ENCODE data around the gene LPIN3. TPM values are rescaled to one million over a fixed set of nuclear protein-coding genes. Genes with fewer than 3 reads are reported as not detected.

Gene LPIN3
- total RNA-seq, 1 donor from 2014 or later, result 1.2 TPM

GRCh38 chr20:41373251-41373783 is 32.7 kb downstream of the LPIN3 start:
- H3K27me3 Mint-ChIP-seq, result peaks cover 27% of the 10 kb centered on the region
- H3K4me1 Mint-ChIP-seq, result no peaks in the 10 kb centered on the region
- H3K9me3 Mint-ChIP-seq, result no peaks in the 10 kb centered on the region
- H3K4me3 Mint-ChIP-seq, result no peak overlapping the region
- intact Hi-C loops (cut with micrococcal nuclease), result no loop called here
- DNase-seq, result no peak
- H3K27ac Mint-ChIP-seq, result no peak overlapping the region
- H3K36me3 Mint-ChIP-seq (ENCODE audit: low read depth), result no peaks in the 10 kb centered on the region

DNA sequence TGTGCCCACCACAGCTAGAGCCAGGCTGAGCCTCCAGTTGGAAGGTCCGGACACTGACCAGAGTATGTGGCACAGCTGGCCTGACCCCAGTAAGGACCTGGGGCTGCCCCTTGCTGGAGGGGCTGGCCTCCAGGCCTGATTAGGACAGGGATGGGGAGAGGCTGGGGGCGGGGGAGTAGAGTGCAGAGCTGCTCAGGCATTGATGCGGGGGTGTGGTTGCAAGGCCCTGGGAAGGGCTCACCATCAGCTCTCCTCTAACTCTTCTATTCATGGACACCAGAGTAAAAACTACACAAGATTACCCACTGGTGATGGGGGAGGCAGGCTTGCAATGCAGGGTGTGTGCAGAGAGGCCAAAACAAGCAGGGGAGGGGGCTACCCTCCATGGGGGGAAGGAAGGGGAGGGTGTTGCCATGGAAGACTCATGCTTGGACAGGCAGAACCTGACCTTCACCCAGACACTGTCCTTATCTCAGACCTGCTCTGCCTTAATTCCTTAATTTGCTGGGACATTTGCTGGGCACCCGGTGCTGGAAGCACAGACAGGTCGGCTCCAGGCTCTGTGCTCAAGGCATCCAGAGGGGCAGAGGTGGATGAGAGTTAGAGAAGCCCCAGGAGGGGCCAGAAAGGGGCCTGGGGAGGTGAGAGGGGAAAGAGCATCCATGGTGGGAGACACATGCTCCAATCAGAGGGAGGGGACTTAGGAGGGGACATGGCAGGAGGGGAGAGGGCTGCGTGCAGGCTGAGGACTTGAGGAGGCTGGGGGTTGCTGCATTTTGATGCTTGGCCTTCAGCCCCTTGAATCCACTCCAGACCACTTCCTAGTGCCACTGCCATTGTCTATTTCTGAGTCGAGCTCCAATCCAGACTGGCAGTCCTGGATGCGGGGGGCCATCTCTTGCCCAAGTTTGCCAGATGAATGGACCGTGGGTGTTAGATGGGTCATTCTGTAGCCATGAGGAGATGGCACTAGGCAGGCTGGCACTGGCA is 33.6 kb downstream of the LPIN3 start:
- Mint-ChIP-seq H3K9me3 (no peaks in the 10 kb centered on the region), H3K4me3 (no peak overlapping the region), H3K36me3 (ENCODE audit: low read depth) (no peaks in the 10 kb centered on the region), H3K27me3 (peaks cover 24% of the 10 kb centered on the region), H3K27ac (no peak overlapping the region), H3K4me1 (no peaks in the 10 kb centered on the region)
- intact Hi-C loops (cut with micrococcal nuclease), result no loop called here
- no peak for DNase-seq

GRCh38 chr20:41375846-41376245 is 35.2 kb downstream of the LPIN3 start:
- H3K9me3 Mint-ChIP-seq, result no peaks in the 10 kb centered on the region
- H3K27ac Mint-ChIP-seq, result no peak overlapping the region
- H3K4me3 Mint-ChIP-seq, result no peak overlapping the region
- intact Hi-C loops (cut with micrococcal nuclease), result no loop called here
- H3K36me3 Mint-ChIP-seq (ENCODE audit: low read depth), result no peaks in the 10 kb centered on the region
- peaks cover 36% of the 10 kb centered on the region for H3K27me3 Mint-ChIP-seq
- peaks cover 4% of the 10 kb centered on the region for H3K4me1 Mint-ChIP-seq
- DNase-seq, result no peak

DNA sequence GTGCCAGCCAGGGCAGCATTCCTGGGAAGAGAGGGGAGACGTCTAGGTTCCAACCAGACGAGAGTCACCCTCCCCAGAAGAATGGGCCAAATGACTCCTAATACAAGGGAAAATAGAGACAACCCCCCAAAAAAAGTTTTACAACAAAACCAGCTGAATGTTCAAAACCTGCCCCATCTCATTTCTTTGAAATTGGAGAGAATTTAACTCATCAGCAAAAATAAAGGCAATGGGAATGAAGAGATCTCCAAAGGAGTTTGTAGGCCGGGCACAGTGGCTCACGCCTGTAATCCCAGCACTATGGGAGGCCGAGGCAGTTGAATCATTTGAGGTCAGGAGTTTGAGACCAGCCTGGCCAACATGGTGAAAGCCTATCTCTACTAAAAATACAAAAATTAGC is 35.7 kb downstream of the LPIN3 start:
- no peak overlapping the region for H3K4me3 Mint-ChIP-seq
- intact Hi-C loops (cut with micrococcal nuclease), result no loop called here
- H3K36me3 Mint-ChIP-seq (ENCODE audit: low read depth), result no peaks in the 10 kb centered on the region
- H3K9me3 Mint-ChIP-seq, result no peaks in the 10 kb centered on the region
- DNase-seq, result no peak
- no peak overlapping the region for H3K27ac Mint-ChIP-seq
- H3K27me3 Mint-ChIP-seq, result peaks cover 38% of the 10 kb centered on the region
- peaks cover 4% of the 10 kb centered on the region for H3K4me1 Mint-ChIP-seq

DNA sequence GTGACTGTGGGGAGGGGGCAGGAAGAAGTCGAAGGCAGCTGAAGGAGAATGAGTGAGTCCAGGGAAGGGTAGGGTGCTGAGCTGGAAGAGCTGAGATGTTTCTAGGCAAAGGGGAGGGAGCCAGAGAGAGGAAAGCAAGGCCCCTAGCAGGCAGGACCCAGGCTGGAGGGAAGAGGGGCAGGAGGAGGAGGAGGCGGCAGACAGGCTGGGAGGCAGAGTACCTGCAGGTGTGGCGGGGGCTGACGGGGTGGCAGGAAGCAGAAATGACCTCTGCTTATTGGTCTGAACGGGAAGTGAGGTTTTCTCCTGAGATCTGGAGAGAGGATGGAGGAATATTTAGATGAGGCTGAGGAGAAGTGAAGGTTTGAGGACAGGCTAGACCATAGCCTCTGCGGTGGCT is 36.7 kb downstream of the LPIN3 start:
- no peak for DNase-seq
- intact Hi-C loops (cut with micrococcal nuclease), result no loop called here
- Mint-ChIP-seq H3K9me3 (no peaks in the 10 kb centered on the region), H3K27me3 (peaks cover 38% of the 10 kb centered on the region), H3K36me3 (ENCODE audit: low read depth) (no peaks in the 10 kb centered on the region), H3K4me1 (peaks cover 4% of the 10 kb centered on the region), H3K4me3 (no peak overlapping the region), H3K27ac (no peak overlapping the region)

GRCh38 chr20:41379551-41379950 is 38.9 kb downstream of the LPIN3 start:
- H3K27me3 Mint-ChIP-seq, result peaks cover 42% of the 10 kb centered on the region
- no peak overlapping the region for H3K4me3 Mint-ChIP-seq
- intact Hi-C loops (cut with micrococcal nuclease), result no loop called here
- no peak overlapping the region for H3K27ac Mint-ChIP-seq
- H3K9me3 Mint-ChIP-seq, result no peaks in the 10 kb centered on the region
- no peaks in the 10 kb centered on the region for H3K36me3 Mint-ChIP-seq (ENCODE audit: low read depth)
- no peak for DNase-seq
- peaks cover 4% of the 10 kb centered on the region for H3K4me1 Mint-ChIP-seq

GRCh38 chr20:41380551-41381193 is 40.1 kb downstream of the LPIN3 start:
- Mint-ChIP-seq H3K27ac (no peak overlapping the region), H3K4me1 (peaks cover 4% of the 10 kb centered on the region), H3K4me3 (no peak overlapping the region), H3K9me3 (no peaks in the 10 kb centered on the region), H3K36me3 (ENCODE audit: low read depth) (no peaks in the 10 kb centered on the region), H3K27me3 (peaks cover 44% of the 10 kb centered on the region)
- no peak for DNase-seq
- intact Hi-C loops (cut with micrococcal nuclease), result no loop called here

DNA sequence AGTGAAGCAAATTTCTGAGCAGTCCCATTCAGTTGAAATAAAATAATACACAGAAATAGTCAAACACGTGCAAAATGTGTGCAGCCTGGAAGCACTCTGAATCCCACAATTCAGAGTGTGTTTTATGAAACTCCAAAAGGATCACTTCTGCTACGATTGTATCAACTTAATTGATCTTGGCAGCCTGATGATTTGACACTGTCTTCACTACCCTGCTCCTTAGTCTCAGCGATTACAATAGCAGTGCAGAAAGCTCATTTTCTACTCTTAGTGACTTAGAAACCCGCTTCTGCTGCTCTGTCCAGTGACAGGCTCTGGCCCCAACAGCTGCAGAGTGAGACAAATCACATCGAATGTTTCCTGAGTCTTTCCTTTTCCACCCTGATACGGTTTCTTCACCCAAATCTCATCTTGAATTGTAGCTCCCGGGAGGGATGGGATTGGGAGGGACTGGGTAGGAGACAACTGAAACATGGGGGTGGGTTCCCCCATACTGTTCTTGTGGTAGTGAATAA is 42.2 kb downstream of the LPIN3 start:
- no peak overlapping the region for H3K4me3 Mint-ChIP-seq
- intact Hi-C loops (cut with micrococcal nuclease), result no loop called here
- H3K27ac Mint-ChIP-seq, result no peak overlapping the region
- H3K27me3 Mint-ChIP-seq, result peaks cover 27% of the 10 kb centered on the region
- DNase-seq, result no peak
- H3K4me1 Mint-ChIP-seq, result peaks cover 4% of the 10 kb centered on the region
- H3K9me3 Mint-ChIP-seq, result no peaks in the 10 kb centered on the region
- no peaks in the 10 kb centered on the region for H3K36me3 Mint-ChIP-seq (ENCODE audit: low read depth)

DNA sequence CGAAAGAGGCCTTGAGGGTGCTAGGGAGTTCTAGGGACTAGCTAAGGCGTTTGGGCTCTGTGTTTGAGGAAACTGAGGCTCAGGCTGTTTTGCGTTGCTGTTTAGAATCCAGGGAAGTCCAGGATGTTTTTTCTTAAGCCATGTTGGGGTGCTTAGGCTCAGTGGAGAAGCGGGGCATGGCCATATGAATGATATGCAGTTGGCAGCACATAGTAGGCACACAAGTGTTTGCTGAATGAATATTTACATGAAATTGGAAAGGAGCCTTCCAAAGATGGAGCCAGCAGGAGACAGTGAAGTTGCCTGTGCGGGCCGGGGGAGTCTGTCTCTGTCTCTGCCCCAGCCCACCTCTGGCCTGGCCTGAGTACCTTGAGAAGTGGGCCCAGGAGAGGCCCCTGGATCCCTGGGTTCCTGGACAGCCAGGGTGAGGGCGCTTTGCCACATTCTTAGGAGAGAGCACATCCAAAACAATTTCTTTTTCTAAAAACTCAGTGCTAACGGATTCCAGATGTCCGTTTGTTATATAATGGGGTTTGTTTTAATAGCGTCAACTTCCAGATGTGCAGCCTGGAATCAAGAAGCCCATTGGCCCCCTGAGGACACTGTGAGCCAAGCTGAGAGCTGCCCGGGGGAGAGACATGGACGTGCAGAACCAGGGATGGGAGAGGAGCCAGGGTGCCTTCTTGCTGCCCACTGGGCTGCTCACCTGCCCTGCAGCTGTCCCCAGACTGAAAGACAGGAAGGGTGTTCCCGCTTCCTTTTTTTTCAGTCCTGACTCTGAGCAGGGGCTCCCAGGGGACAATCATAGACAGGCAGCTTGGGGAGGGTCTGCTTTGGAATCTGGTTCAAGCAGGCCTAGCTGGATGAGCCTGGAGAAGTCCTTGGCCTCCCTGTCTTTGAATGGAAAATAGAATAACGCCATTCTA is 46.1 kb downstream of the LPIN3 start:
- no peaks in the 10 kb centered on the region for H3K36me3 Mint-ChIP-seq (ENCODE audit: low read depth)
- no peaks in the 10 kb centered on the region for H3K4me1 Mint-ChIP-seq
- peaks cover 11% of the 10 kb centered on the region for H3K27me3 Mint-ChIP-seq
- no peak overlapping the region for H3K27ac Mint-ChIP-seq
- DNase-seq, result no peak
- H3K4me3 Mint-ChIP-seq, result no peak overlapping the region
- intact Hi-C loops (cut with micrococcal nuclease), result no loop called here
- no peaks in the 10 kb centered on the region for H3K9me3 Mint-ChIP-seq

DNA sequence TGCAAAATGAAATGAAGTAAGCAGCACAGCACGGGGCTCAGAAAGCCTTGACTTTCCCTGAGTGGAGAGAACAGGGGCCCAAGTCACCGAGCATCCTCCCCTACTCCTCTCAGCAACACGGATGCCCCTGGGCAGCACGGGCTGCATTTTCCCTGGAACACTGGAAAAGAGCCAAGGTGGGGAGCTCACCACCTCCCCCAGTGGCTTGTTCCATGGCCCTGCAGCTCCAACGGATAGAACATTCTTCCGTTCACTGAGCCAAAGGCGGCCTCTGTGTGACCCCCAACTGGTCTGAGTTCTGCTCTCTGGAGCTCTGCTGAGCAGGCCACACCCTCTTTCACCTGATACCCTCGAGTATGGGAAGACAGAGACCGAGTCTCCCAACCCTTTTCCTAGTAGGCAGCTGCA is 46.8 kb downstream of the LPIN3 start:
- intact Hi-C loops (cut with micrococcal nuclease), result no loop called here
- Mint-ChIP-seq H3K9me3 (no peaks in the 10 kb centered on the region), H3K36me3 (ENCODE audit: low read depth) (no peaks in the 10 kb centered on the region), H3K27me3 (peaks cover 11% of the 10 kb centered on the region), H3K4me1 (no peaks in the 10 kb centered on the region), H3K4me3 (no peak overlapping the region), H3K27ac (no peak overlapping the region)
- no peak for DNase-seq

DNA sequence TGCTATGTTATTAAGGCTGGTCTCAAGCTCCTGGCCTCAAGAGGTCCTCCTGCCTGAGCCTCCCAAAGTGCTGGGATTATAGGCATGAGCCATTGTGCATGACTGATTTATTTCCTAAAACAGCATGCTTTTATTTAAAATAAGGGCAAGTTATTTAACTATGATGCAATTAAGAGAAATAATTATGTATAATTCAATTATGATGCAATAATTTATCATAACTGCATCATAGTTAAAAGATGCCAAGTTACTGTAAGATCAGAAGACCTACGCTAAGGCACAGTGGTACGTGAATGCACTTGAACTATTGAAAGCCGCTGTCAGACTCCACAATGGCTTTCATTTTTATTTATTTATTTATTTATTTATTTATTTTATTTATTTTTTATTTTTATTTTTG is 50.3 kb downstream of the LPIN3 start:
- DNase-seq, result no peak
- Mint-ChIP-seq H3K27me3 (peaks cover 2% of the 10 kb centered on the region), H3K4me1 (no peaks in the 10 kb centered on the region), H3K4me3 (no peak overlapping the region), H3K27ac (no peak overlapping the region), H3K9me3 (no peaks in the 10 kb centered on the region), H3K36me3 (ENCODE audit: low read depth) (no peaks in the 10 kb centered on the region)
- intact Hi-C loops (cut with micrococcal nuclease), result no loop called here

DNA sequence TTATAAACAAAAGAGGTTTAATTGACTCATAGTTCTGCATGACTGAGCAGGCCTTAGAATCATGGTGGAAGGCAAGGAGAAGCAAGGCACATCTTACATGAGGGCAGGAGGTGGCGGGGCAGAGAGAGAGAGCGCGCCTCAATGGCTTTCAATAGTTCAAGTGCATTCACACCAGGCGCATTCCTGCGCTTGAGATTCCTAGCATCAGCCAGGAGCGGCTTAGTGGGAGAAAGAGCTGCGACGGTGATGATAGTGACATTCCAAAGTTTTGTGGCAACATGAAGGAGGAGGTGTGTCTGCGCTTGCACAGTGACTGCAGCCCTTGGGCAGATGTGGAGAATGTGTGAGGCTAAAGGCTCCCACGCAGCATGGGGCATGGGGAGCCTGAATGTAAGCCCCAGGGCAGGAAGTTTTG is 51.0 kb downstream of the LPIN3 start:
- no peaks in the 10 kb centered on the region for H3K4me1 Mint-ChIP-seq
- H3K27ac Mint-ChIP-seq, result no peak overlapping the region
- DNase-seq, result no peak
- H3K4me3 Mint-ChIP-seq, result no peak overlapping the region
- H3K9me3 Mint-ChIP-seq, result no peaks in the 10 kb centered on the region
- intact Hi-C loops (cut with micrococcal nuclease), result no loop called here
- no peaks in the 10 kb centered on the region for H3K36me3 Mint-ChIP-seq (ENCODE audit: low read depth)
- peaks cover 2% of the 10 kb centered on the region for H3K27me3 Mint-ChIP-seq

DNA sequence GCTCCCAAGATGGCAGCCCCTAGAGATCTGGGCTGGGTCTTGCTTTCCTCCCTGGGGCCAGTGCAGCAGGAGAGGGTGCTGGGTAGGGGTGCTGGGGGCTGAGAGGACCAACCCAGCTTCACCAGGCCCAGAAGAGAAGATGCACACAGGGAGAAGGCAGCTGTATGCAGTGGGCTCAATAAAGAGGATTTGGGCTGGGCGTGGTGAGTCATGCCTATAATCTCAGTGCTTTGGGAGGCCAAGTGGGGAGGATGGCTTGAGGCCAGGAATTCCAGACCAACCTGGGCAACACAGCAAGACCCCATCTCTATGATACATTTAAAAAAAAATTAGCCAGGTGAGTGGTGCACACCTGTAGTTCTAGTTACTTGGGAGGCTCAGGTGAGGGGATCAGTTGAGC is 51.7 kb downstream of the LPIN3 start:
- Mint-ChIP-seq H3K4me1 (no peaks in the 10 kb centered on the region), H3K27ac (no peak overlapping the region), H3K27me3 (peaks cover 2% of the 10 kb centered on the region), H3K4me3 (no peak overlapping the region), H3K36me3 (ENCODE audit: low read depth) (no peaks in the 10 kb centered on the region), H3K9me3 (no peaks in the 10 kb centered on the region)
- intact Hi-C loops (cut with micrococcal nuclease), result no loop called here
- no peak for DNase-seq
